Ovary (tissue), 3 donors: Measurements from ENCODE around the gene COLQ.

ENCODE experiments used
- EP300 ChIP-seq: sonication (generic); formaldehyde crosslinking; IDR thresholded peaks from one replicate; pipeline ENCODE4 v1.6.1; 2017; ENCODE audit warnings: antibody characterized with exemption
- POLR2A ChIP-seq: fragments of 450-650 bp; IDR thresholded peaks from one replicate; pipeline ENCODE4 v1.6.1; 2017; ENCODE audit warnings: antibody characterized with exemption, mild to moderate bottlenecking, moderate library complexity
- TF ChIP-seq, protein P1 (sequence below), 3 donors: fragments of 450-650 bp in 2 of 3; fragments of 200-600 bp in 1 of 3; IDR thresholded peaks; one replicate each; pipeline versions ENCODE4 v1.5.1 to v1.8.0; 2016 to 2022; ENCODE audit warnings: antibody characterized with exemption in 3 of 3, mild to moderate bottlenecking in 1 of 3
- donor health status: DM: no; HTN: no; CAD: no.

DNA sequence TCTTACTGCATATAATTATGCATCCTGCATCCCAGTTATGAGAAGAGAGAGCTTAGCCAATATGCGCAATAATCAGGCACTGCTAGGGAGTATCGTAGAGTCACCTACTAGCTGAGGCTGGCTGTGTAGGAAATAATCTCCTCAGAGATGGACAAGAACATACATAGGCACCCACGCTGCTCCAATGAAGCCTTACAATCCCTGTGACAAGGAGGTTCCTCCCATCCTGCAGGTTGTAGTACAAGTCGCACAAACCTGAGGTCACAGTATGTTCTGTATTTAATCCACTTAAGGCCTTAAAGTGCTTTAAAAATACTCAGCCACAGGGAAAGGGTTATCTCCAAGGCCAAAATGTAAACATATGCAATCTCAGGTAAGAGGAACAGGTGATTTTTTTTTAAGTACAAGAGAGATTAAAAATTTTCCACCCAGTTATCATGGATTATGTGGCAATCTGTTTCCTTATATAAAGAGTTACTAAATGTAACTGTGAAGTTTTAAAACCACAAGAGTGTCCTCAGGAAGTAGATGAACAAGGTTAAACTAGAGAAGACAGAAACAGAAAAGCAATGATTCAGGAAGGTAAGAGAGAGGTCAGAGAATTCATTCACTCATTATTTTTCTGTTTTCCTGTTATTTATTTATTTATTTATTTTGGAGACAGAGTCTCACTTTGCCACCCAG, 7.5 kb upstream of the COLQ start:
- TF ChIP-seq, protein P1, sequence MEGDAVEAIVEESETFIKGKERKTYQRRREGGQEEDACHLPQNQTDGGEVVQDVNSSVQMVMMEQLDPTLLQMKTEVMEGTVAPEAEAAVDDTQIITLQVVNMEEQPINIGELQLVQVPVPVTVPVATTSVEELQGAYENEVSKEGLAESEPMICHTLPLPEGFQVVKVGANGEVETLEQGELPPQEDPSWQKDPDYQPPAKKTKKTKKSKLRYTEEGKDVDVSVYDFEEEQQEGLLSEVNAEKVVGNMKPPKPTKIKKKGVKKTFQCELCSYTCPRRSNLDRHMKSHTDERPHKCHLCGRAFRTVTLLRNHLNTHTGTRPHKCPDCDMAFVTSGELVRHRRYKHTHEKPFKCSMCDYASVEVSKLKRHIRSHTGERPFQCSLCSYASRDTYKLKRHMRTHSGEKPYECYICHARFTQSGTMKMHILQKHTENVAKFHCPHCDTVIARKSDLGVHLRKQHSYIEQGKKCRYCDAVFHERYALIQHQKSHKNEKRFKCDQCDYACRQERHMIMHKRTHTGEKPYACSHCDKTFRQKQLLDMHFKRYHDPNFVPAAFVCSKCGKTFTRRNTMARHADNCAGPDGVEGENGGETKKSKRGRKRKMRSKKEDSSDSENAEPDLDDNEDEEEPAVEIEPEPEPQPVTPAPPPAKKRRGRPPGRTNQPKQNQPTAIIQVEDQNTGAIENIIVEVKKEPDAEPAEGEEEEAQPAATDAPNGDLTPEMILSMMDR (IDR thresholded peaks at IDR 0.05), result no peak
- no peak for TF ChIP-seq EP300
- no peak for TF ChIP-seq POLR2A
